Measurements from ENCODE around the gene GTF2A1L.
"Not testable (repeated sequence)": the region's sequence is repeated elsewhere in the genome, so short reads cannot be mapped to it uniquely, and the experiment has no call there.

The GTF2A1L gene

GRCh38 chr2:48614581-48614980, 3.1 kb upstream of the GTF2A1L start:
- not testable (repeated sequence) for DNase-seq

GRCh38 chr2:48619526-48619925, 1.9 kb downstream of the GTF2A1L start:
- no peak for DNase-seq

- DNase-seq, result no peak
Observed at GRCh38 chr2:48620604-48621003, 2.9 kb downstream of the GTF2A1L start.

GRCh38 chr2:48622691-48623090, 5.0 kb downstream of the GTF2A1L start:
- not testable (repeated sequence) for DNase-seq

GRCh38 chr2:48624696-48625095, 7.0 kb downstream of the GTF2A1L start:
- DNase-seq, result no peak

GRCh38 chr2:48626047-48626446, 8.4 kb downstream of the GTF2A1L start:
- DNase-seq, result no peak

GRCh38 chr2:48633143-48633542, 15.5 kb downstream of the GTF2A1L start:
- DNase-seq, result no peak

GRCh38 chr2:48635786-48636185, 18.1 kb downstream of the GTF2A1L start:
- no peak for DNase-seq

- no peak for DNase-seq
Observed at GRCh38 chr2:48638261-48638660, 20.6 kb downstream of the GTF2A1L start.

- DNase-seq, result no peak
Observed at GRCh38 chr2:48651158-48651790, 33.6 kb downstream of the GTF2A1L start.

GRCh38 chr2:48668992-48669391, 51.3 kb downstream of the GTF2A1L start:
- no peak for DNase-seq

- DNase-seq, result no peak
Observed at GRCh38 chr2:48673581-48673980, 55.9 kb downstream of the GTF2A1L start.

GRCh38 chr2:48674933-48675332, 57.3 kb downstream of the GTF2A1L start:
- no peak for DNase-seq

- no peak for DNase-seq
Observed at GRCh38 chr2:48677450-48677849, 59.8 kb downstream of the GTF2A1L start.

GRCh38 chr2:48685126-48685525, 67.5 kb downstream of the GTF2A1L start:
- no peak for DNase-seq

- DNase-seq, result no peak
Observed at GRCh38 chr2:48691935-48692691, 74.5 kb downstream of the GTF2A1L start.

- no peak for DNase-seq
Observed at GRCh38 chr2:48693066-48693465, 75.4 kb downstream of the GTF2A1L start.

- no peak for DNase-seq
Observed at GRCh38 chr2:48693645-48694044, 76.0 kb downstream of the GTF2A1L start.

- DNase-seq, result no peak
Observed at GRCh38 chr2:48694149-48694548, 76.5 kb downstream of the GTF2A1L start.

- no peak for DNase-seq
Observed at GRCh38 chr2:48695991-48696390, 78.3 kb downstream of the GTF2A1L start.

GRCh38 chr2:48696881-48697280, 79.2 kb downstream of the GTF2A1L start:
- DNase-seq, result no peak

- DNase-seq, result no peak
Observed at GRCh38 chr2:48699348-48699930, 81.8 kb downstream of the GTF2A1L start.

- not testable (repeated sequence) for DNase-seq
Observed at GRCh38 chr2:48703621-48704020, 86.0 kb downstream of the GTF2A1L start.

GRCh38 chr2:48707466-48707865, 89.8 kb downstream of the GTF2A1L start:
- DNase-seq, result no peak
